CD14-positive monocyte (primary cell): Measurements from ENCODE around the gene DPH6. TPM values are rescaled to one million over a fixed set of nuclear protein-coding genes. Genes with fewer than 3 reads are reported as not detected.

ENCODE experiments used
- DNase-seq, 3 donors: peaks; one replicate each; pipeline ENCODE4 v3.0.0-alpha.2; 2011 to 2022
- H2AFZ ChIP-seq: 2 replicates; pipeline ENCODE4 v1.6.0; 2012; ENCODE audit warnings: mild to moderate bottlenecking, low read depth, low read length, inconsistent platforms; ENCODE audit not compliant: insufficient read depth, poor library complexity, severe bottlenecking
- H3K27ac ChIP-seq, 2 donors: 1 replicate in 1 of 2; 2 replicates in 1 of 2; pipeline ENCODE4 v1.5.1; 2012 to 2013; ENCODE audit warnings: low read length in 2 of 2, control low read depth in 1 of 2, inconsistent platforms in 1 of 2, low read depth in 1 of 2, mild to moderate bottlenecking in 1 of 2
- H3K27me3 ChIP-seq, 2 donors: one replicate each; pipeline versions ENCODE4 v1.6.0 to v1.6.1; 2011 to 2013; ENCODE audit warnings: low read length in 2 of 2; ENCODE audit not compliant: control insufficient read depth in 2 of 2, insufficient read depth in 2 of 2
- H3K36me3 ChIP-seq, 2 donors: replicated peaks in 1 of 2; 1 replicate in 1 of 2; 2 replicates in 1 of 2; pipeline versions ENCODE4 v1.5.1 to v1.6.1; 2012 to 2013; ENCODE audit warnings: low read length in 2 of 2, control low read depth in 1 of 2, inconsistent platforms in 1 of 2, mild to moderate bottlenecking in 1 of 2; ENCODE audit not compliant: insufficient read depth in 2 of 2, control insufficient read depth in 1 of 2
- H3K4me1 ChIP-seq, 2 donors: 1 replicate in 1 of 2; 2 replicates in 1 of 2; pipeline versions ENCODE4 v1.5.1 to v1.6.1; 2012 to 2013; ENCODE audit warnings: low read length in 2 of 2, control low read depth in 1 of 2, inconsistent platforms in 1 of 2, mild to moderate bottlenecking in 1 of 2, moderate library complexity in 1 of 2; ENCODE audit not compliant: insufficient read depth in 2 of 2, control insufficient read depth in 1 of 2
- H3K4me2 ChIP-seq: replicated peaks from 2 replicates; pipeline ENCODE3; 2012; ENCODE audit warnings: low read length, moderate library complexity, mild to moderate bottlenecking; ENCODE audit not compliant: poor library complexity, severe bottlenecking; ENCODE audit errors: extremely low read depth
- H3K4me3 ChIP-seq, 3 experiments: fragments of 200-600 bp in 1 of 3; sonication (generic) in 1 of 3; replicated peaks in 1 of 3; 1 replicate in 2 of 3; 2 replicates in 1 of 3; pipeline ENCODE4 v1.5.1; 2011 to 2013; ENCODE audit warnings: low read length in 3 of 3, mild to moderate bottlenecking in 3 of 3, control low read depth in 2 of 3, low read depth in 2 of 3, inconsistent platforms in 1 of 3, moderate library complexity in 1 of 3
- H3K79me2 ChIP-seq: 2 replicates; pipeline ENCODE4 v1.6.0; 2012; ENCODE audit warnings: mild to moderate bottlenecking, control low read depth, inconsistent platforms, low read length, moderate library complexity; ENCODE audit not compliant: insufficient read depth
- H3K9ac ChIP-seq: 2 replicates; pipeline ENCODE4 v1.6.0; 2017; ENCODE audit warnings: low read length, mild to moderate bottlenecking; ENCODE audit not compliant: insufficient read depth, poor library complexity, severe bottlenecking
- H3K9me3 ChIP-seq, 2 donors: replicated peaks in 1 of 2; 1 replicate in 1 of 2; 2 replicates in 1 of 2; pipeline versions ENCODE4 v1.5.1 to v1.6.1; 2012 to 2013; ENCODE audit warnings: low read length in 2 of 2, control low read depth in 1 of 2; ENCODE audit not compliant: control insufficient read depth in 1 of 2, insufficient read depth in 1 of 2
- H4K20me1 ChIP-seq: 2 replicates; pipeline ENCODE4 v1.6.0; 2012; ENCODE audit warnings: mild to moderate bottlenecking, low read length, control low read depth, moderate library complexity; ENCODE audit not compliant: insufficient read depth
- H3K27ac Mint-ChIP-seq, 7 donors: one replicate each; pipeline ENCODE4 v1.8.0; 2020; ENCODE audit warnings: mild to moderate bottlenecking in 7 of 7, mixed read lengths in 7 of 7, moderate library complexity in 6 of 7, inconsistent platforms in 2 of 7
- H3K27me3 Mint-ChIP-seq, 3 donors: one replicate each; pipeline ENCODE4 v1.8.0; 2021 to 2022; ENCODE audit warnings: low read depth in 3 of 3, mild to moderate bottlenecking in 3 of 3, mixed read lengths in 3 of 3, moderate library complexity in 3 of 3, inconsistent platforms in 1 of 3
- H3K36me3 Mint-ChIP-seq, 2 donors: one replicate each; pipeline ENCODE4 v1.8.0; 2020; ENCODE audit warnings: mixed read lengths in 2 of 2, inconsistent platforms in 1 of 2, mild to moderate bottlenecking in 1 of 2
- H3K4me1 Mint-ChIP-seq: one replicate; pipeline ENCODE4 v1.8.0; 2020; ENCODE audit warnings: mild to moderate bottlenecking, mixed read lengths
- H3K4me3 Mint-ChIP-seq, 2 donors: one replicate each; pipeline ENCODE4 v1.8.0; 2020; ENCODE audit warnings: mild to moderate bottlenecking in 2 of 2, mixed read lengths in 2 of 2, moderate library complexity in 1 of 2
- H3K9me3 Mint-ChIP-seq, 7 donors: one replicate each; pipeline ENCODE4 v1.8.0; 2020 to 2022; ENCODE audit warnings: mixed read lengths in 7 of 7, mild to moderate bottlenecking in 6 of 7, moderate library complexity in 6 of 7, inconsistent platforms in 2 of 7
- WGBS: methylation state at CpG from one replicate; pipeline ENCODE4 v1.1.5; 2013; ENCODE audit warnings: missing lambda C conversion rate; ENCODE audit not compliant: insufficient coverage; 5-methylcytosine and 5-hydroxymethylcytosine counted together
- intact Hi-C, 2 donors: fragments of 100-400 bp; cut with micrococcal nuclease; formaldehyde crosslinking; loops; one replicate each; pipeline versions ENCODE4 v1.15.0 to v1.15.1; 2023
- polyA plus RNA-seq, 3 donors: library from polyadenylated mRNA; depleted of rRNA in 1 of 3; unstranded in 2 of 3; stranded (reverse) in 1 of 3; fragments of 300-500 nt in 2 of 3; fragments of >200 nt in 1 of 3; fragmentation: Illumina TruSeq in 2 of 3; gene quantifications; 1 replicate in 2 of 3; 2 replicates in 1 of 3; pipeline ENCODE4 v1.2.3, GENCODE V29; 2012 to 2021
- TF ChIP-seq, protein P1 (sequence below): fragments of 200-600 bp; IDR thresholded peaks from one replicate; pipeline ENCODE4 v1.8.0; 2022; ENCODE audit warnings: antibody characterized with exemption, mild to moderate bottlenecking

DPH6 gene
- polyA plus RNA-seq, 3 donors: 7.6 to 18.2 (median 13.6) TPM

GRCh38 chr15:35323141-35323540, 222.8 kb downstream of the DPH6 start:
- no peaks in the 10 kb centered on the region for H4K20me1 ChIP-seq
- intact Hi-C loops: no loop called here
- no peak for DNase-seq
- H3K4me2 ChIP-seq: no peak overlapping the region
- no peaks in the 10 kb centered on the region for H3K79me2 ChIP-seq
- H3K27me3 ChIP-seq: no peaks in the 10 kb centered on the region
- no peaks in the 10 kb centered on the region for H3K27me3 Mint-ChIP-seq
- TF ChIP-seq, protein P1, sequence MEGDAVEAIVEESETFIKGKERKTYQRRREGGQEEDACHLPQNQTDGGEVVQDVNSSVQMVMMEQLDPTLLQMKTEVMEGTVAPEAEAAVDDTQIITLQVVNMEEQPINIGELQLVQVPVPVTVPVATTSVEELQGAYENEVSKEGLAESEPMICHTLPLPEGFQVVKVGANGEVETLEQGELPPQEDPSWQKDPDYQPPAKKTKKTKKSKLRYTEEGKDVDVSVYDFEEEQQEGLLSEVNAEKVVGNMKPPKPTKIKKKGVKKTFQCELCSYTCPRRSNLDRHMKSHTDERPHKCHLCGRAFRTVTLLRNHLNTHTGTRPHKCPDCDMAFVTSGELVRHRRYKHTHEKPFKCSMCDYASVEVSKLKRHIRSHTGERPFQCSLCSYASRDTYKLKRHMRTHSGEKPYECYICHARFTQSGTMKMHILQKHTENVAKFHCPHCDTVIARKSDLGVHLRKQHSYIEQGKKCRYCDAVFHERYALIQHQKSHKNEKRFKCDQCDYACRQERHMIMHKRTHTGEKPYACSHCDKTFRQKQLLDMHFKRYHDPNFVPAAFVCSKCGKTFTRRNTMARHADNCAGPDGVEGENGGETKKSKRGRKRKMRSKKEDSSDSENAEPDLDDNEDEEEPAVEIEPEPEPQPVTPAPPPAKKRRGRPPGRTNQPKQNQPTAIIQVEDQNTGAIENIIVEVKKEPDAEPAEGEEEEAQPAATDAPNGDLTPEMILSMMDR: no peak
- no peak overlapping the region for H3K27ac ChIP-seq
- no peaks in the 10 kb centered on the region for H3K4me1 ChIP-seq
- H2AFZ ChIP-seq: no peak overlapping the region
- H3K4me1 Mint-ChIP-seq: no peaks in the 10 kb centered on the region
- no peak overlapping the region for H3K9ac ChIP-seq
- no peak overlapping the region for H3K4me3 Mint-ChIP-seq
- H3K9me3 ChIP-seq: no peaks in the 10 kb centered on the region
- H3K36me3 Mint-ChIP-seq: no peaks in the 10 kb centered on the region
- no peak overlapping the region for H3K27ac Mint-ChIP-seq
- no peak overlapping the region for H3K4me3 ChIP-seq
- no peaks in the 10 kb centered on the region for H3K36me3 ChIP-seq
- peaks cover 0 to 7% (median 0%) of the 10 kb centered on the region in 7 donors for H3K9me3 Mint-ChIP-seq

DNA sequence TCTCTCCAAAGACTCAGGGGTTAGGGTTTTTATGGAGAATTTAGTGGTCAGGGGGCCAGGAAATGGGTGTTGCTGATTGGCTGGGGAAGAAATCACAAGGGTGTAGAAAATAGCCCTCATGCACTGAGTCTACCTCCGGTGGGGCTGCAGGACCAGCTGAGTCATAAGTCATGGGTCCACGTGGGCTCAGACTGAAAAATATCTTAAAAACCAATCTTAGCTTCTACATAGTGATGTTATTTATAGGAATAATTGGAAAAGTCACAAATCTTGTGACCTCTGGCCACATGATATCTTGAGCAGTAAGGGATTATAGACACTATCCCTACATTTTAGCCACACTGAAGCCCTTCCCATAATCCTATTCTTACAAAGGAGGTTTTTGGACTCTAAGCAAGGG, 224.0 kb downstream of the DPH6 start:
- Histone ChIP-seq H3K27me3 (no peaks in the 10 kb centered on the region), H3K4me2 (no peak overlapping the region), H2AFZ (no peak overlapping the region), H3K4me3 (no peak overlapping the region), H3K79me2 (no peaks in the 10 kb centered on the region), H3K36me3 (no peaks in the 10 kb centered on the region), H3K27ac (no peak overlapping the region), H3K4me1 (no peaks in the 10 kb centered on the region), H3K9me3 (no peaks in the 10 kb centered on the region), H3K9ac (no peak overlapping the region), H4K20me1 (no peaks in the 10 kb centered on the region)
- Mint-ChIP-seq H3K4me3 (no peak overlapping the region), H3K9me3 (peaks cover 0 to 8% (median 0%) of the 10 kb centered on the region in 7 donors), H3K27ac (no peak overlapping the region), H3K36me3 (no peaks in the 10 kb centered on the region), H3K4me1 (no peaks in the 10 kb centered on the region), H3K27me3 (no peaks in the 10 kb centered on the region)
- intact Hi-C loops: no loop called here
- WGBS: no CpG with 5 or more reads among the region's 2 CpGs
- DNase-seq: no peak
- TF ChIP-seq, protein P1: no peak
